ENCODE measurements around the gene VWA2.

VWA2 gene

GRCh38 chr10:114252092-114252491 lies 13.0 kb downstream of the VWA2 start:
- TF ChIP-seq CREB1 (IDR thresholded peaks at IDR 0.05; ENCODE audit: low read depth) (no peak), FOXM1 (IDR thresholded peaks at IDR 0.05; ENCODE audit: borderline replicate concordance, low read depth) (no peak), USF1 (IDR thresholded peaks at IDR 0.05) (no peak), TAF1 (IDR thresholded peaks at IDR 0.05; ENCODE audit: low read depth) (no peak), NFIC (IDR thresholded peaks at IDR 0.05) (no peak), RAD21 (IDR thresholded peaks at IDR 0.05; ENCODE audit: low read depth) (no peak)

- TF ChIP-seq RAD21 (IDR thresholded peaks at IDR 0.05; ENCODE audit: low read depth) (no peak), YY1 (IDR thresholded peaks at IDR 0.05; ENCODE audit: low read depth) (no peak), CREB1 (IDR thresholded peaks at IDR 0.05; ENCODE audit: low read depth) (no peak), TCF12 (IDR thresholded peaks at IDR 0.05; ENCODE audit: low read depth) (no peak), MAX (IDR thresholded peaks at IDR 0.05) (no peak), CEBPB (IDR thresholded peaks at IDR 0.05) (no peak), ZBTB7A (IDR thresholded peaks at IDR 0.05; ENCODE audit: low read depth) (no peak), EGR1 (IDR thresholded peaks at IDR 0.05) (no peak), NFIC (IDR thresholded peaks at IDR 0.05) (no peak), EP300 (IDR thresholded peaks at IDR 0.05; ENCODE audit: borderline replicate concordance) (no peak), TAF1 (IDR thresholded peaks at IDR 0.05; ENCODE audit: low read depth) (no peak), TEAD4 (IDR thresholded peaks at IDR 0.05) (no peak), FOXM1 (IDR thresholded peaks at IDR 0.05; ENCODE audit: borderline replicate concordance, low read depth) (no peak)
These were observed 13.8 kb downstream of the VWA2 start for GRCh38 chr10:114252883-114253282.

- TF ChIP-seq YY1 (IDR thresholded peaks at IDR 0.05; ENCODE audit: low read depth) = no peak
- peak; percentile 71; the same call in 1 of the 2 replicates for TF ChIP-seq USF1 (IDR thresholded peaks at IDR 0.05)
These were observed 16.2 kb downstream of the VWA2 start for GRCh38 chr10:114255227-114255626.

GRCh38 chr10:114256008-114256765 lies 17.1 kb downstream of the VWA2 start:
- TF ChIP-seq ZBTB7A (IDR thresholded peaks at IDR 0.05; ENCODE audit: low read depth) (no peak), TEAD4 (IDR thresholded peaks at IDR 0.05) (no peak), TCF12 (IDR thresholded peaks at IDR 0.05; ENCODE audit: low read depth) (no peak), USF1 (IDR thresholded peaks at IDR 0.05) (no peak), EP300 (IDR thresholded peaks at IDR 0.05; ENCODE audit: borderline replicate concordance) (no peak), REST (IDR thresholded peaks at IDR 0.05; ENCODE audit: low read depth) (no peak), RAD21 (IDR thresholded peaks at IDR 0.05; ENCODE audit: low read depth) (no peak), EGR1 (IDR thresholded peaks at IDR 0.05) (no peak), TAF1 (IDR thresholded peaks at IDR 0.05; ENCODE audit: low read depth) (no peak), CEBPB (IDR thresholded peaks at IDR 0.05) (no peak), MAX (IDR thresholded peaks at IDR 0.05) (no peak), CREB1 (IDR thresholded peaks at IDR 0.05; ENCODE audit: low read depth) (no peak), NFIC (IDR thresholded peaks at IDR 0.05) (no peak)

- TF ChIP-seq EGR1 (IDR thresholded peaks at IDR 0.05) = no peak
- no peak for TF ChIP-seq USF1 (IDR thresholded peaks at IDR 0.05)
- no peak for TF ChIP-seq ZBTB7A (IDR thresholded peaks at IDR 0.05; ENCODE audit: low read depth)
- no peak for TF ChIP-seq CEBPB (IDR thresholded peaks at IDR 0.05)
- no peak for TF ChIP-seq TCF12 (IDR thresholded peaks at IDR 0.05; ENCODE audit: low read depth)
- no peak for TF ChIP-seq TAF1 (IDR thresholded peaks at IDR 0.05; ENCODE audit: low read depth)
- TF ChIP-seq MAX (IDR thresholded peaks at IDR 0.05) = no peak
- TF ChIP-seq EP300 (IDR thresholded peaks at IDR 0.05; ENCODE audit: borderline replicate concordance) = no peak
- TF ChIP-seq RAD21 (IDR thresholded peaks at IDR 0.05; ENCODE audit: low read depth) = no peak
- no peak for TF ChIP-seq YY1 (IDR thresholded peaks at IDR 0.05; ENCODE audit: low read depth)
- no peak for TF ChIP-seq CREB1 (IDR thresholded peaks at IDR 0.05; ENCODE audit: low read depth)
- TF ChIP-seq NFIC (IDR thresholded peaks at IDR 0.05) = no peak
- no peak for TF ChIP-seq REST (IDR thresholded peaks at IDR 0.05; ENCODE audit: low read depth)
- TF ChIP-seq FOXM1 (IDR thresholded peaks at IDR 0.05; ENCODE audit: borderline replicate concordance, low read depth) = no peak
These were observed 17.8 kb downstream of the VWA2 start for GRCh38 chr10:114256822-114257221.

Measured in Ishikawa (cell line).